ENCODE measurements around the gene SYNE2.

The SYNE2 gene

DNA sequence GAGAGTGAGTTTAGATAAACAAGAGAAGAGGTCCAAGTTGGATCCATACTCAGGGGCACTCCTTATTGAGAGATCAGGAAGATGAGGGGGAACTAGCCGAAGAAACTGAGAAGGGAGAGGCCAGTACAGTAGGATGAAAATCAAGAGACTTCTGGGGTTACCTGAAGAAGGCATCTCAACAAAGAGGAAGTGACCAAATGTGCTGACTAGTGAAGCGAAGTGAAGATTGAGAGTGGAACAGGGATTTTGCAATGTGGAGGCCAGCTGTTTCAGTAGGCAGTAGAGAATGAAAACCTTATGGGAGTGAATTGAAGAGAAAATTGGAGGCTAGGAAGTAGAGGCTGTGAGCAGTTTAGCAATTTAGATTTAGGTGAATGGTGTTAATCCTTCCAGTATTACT is 153.0 kb downstream of the SYNE2 start:
- H3K4me3 ChIP-seq (ENCODE audit: low read depth in 1 of 2, low read length in 1 of 2), result no peak overlapping the region
- no peak overlapping the region for H3K27ac ChIP-seq
- no peaks in the 10 kb centered on the region for H3K9me3 ChIP-seq
- H3K4me1 ChIP-seq (ENCODE audit: control insufficient read depth in 1 of 2, insufficient read depth in 1 of 2, low read depth in 1 of 2, low read length in 1 of 2), result no peaks in the 10 kb centered on the region
- no peaks in the 10 kb centered on the region for H3K27me3 ChIP-seq
- TF ChIP-seq CTCF (IDR thresholded peaks at IDR 0.05), result no peak
- peaks cover 89% of the 10 kb centered on the region for H3K36me3 ChIP-seq

GRCh38 chr14:64008016-64008415 is 155.2 kb downstream of the SYNE2 start:
- TF ChIP-seq CTCF (IDR thresholded peaks at IDR 0.05), result no peak
- Histone ChIP-seq H3K4me3 (ENCODE audit: low read depth in 1 of 2, low read length in 1 of 2) (no peak overlapping the region), H3K36me3 (peaks cover 84% of the 10 kb centered on the region), H3K27me3 (no peaks in the 10 kb centered on the region), H3K4me1 (ENCODE audit: control insufficient read depth in 1 of 2, insufficient read depth in 1 of 2, low read depth in 1 of 2, low read length in 1 of 2) (no peaks in the 10 kb centered on the region), H3K9me3 (no peaks in the 10 kb centered on the region), H3K27ac (no peak overlapping the region)

DNA sequence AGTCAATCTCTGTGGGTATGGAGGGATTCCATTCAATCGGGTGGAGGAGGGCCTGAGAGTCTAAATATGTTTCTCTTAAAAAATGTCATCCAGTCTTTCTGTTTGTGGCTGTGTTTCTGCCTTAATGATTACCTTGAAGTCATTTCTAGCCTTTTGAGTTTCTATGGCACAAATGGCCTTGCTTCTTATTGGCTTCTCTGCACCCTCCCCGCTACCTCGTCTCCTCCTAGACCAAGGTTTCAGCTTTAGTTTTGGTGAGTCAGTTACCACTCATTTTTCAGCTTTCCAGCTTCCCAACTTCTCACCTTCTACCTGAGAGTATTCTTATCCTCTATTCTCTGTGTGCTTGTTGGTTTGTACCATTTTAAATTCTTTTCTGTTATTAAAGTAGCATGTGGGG is 159.2 kb downstream of the SYNE2 start:
- Histone ChIP-seq H3K27me3 (no peaks in the 10 kb centered on the region), H3K36me3 (peaks cover 66% of the 10 kb centered on the region), H3K9me3 (no peaks in the 10 kb centered on the region), H3K27ac (no peak overlapping the region), H3K4me1 (ENCODE audit: control insufficient read depth in 1 of 2, insufficient read depth in 1 of 2, low read depth in 1 of 2, low read length in 1 of 2) (no peaks in the 10 kb centered on the region), H3K4me3 (ENCODE audit: low read depth in 1 of 2, low read length in 1 of 2) (no peak overlapping the region)
- TF ChIP-seq CTCF (IDR thresholded peaks at IDR 0.05), result no peak

DNA sequence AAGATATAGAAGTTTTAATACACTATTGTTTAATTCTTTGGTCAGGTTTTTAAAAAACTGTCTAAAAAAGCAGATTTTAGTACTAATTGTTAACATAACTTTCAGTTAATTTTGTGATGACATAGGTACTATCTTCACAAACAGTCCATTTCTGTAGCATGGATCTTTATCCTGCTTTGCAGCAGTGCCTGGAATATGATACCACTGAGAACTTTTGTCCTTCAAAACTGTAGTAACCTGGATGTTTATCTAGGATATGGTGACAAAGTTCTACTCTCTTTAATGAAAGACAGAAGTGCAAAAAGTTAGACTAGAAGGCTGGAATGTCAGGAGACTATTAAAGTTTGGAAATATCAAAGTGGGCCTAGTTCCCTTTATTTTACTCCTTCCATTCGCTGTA is 159.9 kb downstream of the SYNE2 start:
- H3K4me1 ChIP-seq (ENCODE audit: control insufficient read depth in 1 of 2, insufficient read depth in 1 of 2, low read depth in 1 of 2, low read length in 1 of 2), result no peaks in the 10 kb centered on the region
- no peak overlapping the region for H3K4me3 ChIP-seq (ENCODE audit: low read depth in 1 of 2, low read length in 1 of 2)
- peaks cover 65% of the 10 kb centered on the region for H3K36me3 ChIP-seq
- H3K27ac ChIP-seq, result no peak overlapping the region
- TF ChIP-seq CTCF (IDR thresholded peaks at IDR 0.05), result no peak
- no peaks in the 10 kb centered on the region for H3K9me3 ChIP-seq
- H3K27me3 ChIP-seq, result no peaks in the 10 kb centered on the region

- Histone ChIP-seq H3K27ac (no peak overlapping the region), H3K4me3 (ENCODE audit: low read depth in 1 of 2, low read length in 1 of 2) (no peak overlapping the region), H3K4me1 (ENCODE audit: control insufficient read depth in 1 of 2, insufficient read depth in 1 of 2, low read depth in 1 of 2, low read length in 1 of 2) (no peaks in the 10 kb centered on the region), H3K36me3 (peaks cover 98% of the 10 kb centered on the region), H3K27me3 (no peaks in the 10 kb centered on the region), H3K9me3 (no peaks in the 10 kb centered on the region)
- TF ChIP-seq CTCF (IDR thresholded peaks at IDR 0.05), result no peak
Observed at GRCh38 chr14:64025479-64025878, 172.7 kb downstream of the SYNE2 start.

- no peak overlapping the region for H3K27ac ChIP-seq
- H3K4me1 ChIP-seq (ENCODE audit: control insufficient read depth in 1 of 2, insufficient read depth in 1 of 2, low read depth in 1 of 2, low read length in 1 of 2), result no peaks in the 10 kb centered on the region
- H3K27me3 ChIP-seq, result no peaks in the 10 kb centered on the region
- TF ChIP-seq CTCF (IDR thresholded peaks at IDR 0.05), result no peak
- H3K4me3 ChIP-seq (ENCODE audit: low read depth in 1 of 2, low read length in 1 of 2), result no peak overlapping the region
- no peaks in the 10 kb centered on the region for H3K9me3 ChIP-seq
- H3K36me3 ChIP-seq, result peaks cover 98% of the 10 kb centered on the region
Observed at GRCh38 chr14:64026600-64026999, 173.8 kb downstream of the SYNE2 start.
